Breast epithelium (tissue), 4 donors: ENCODE measurements around the gene PHAF1. TPM values are rescaled to one million over a fixed set of nuclear protein-coding genes. Genes with fewer than 3 reads are reported as not detected.
"Not testable (repeated sequence)": the region's sequence is repeated elsewhere in the genome, so short reads cannot be mapped to it uniquely, and the experiment has no call there.

Experiments used
- DNase-seq, 2 donors: peaks; one replicate each; pipeline ENCODE4 v3.0.0-alpha.2; 2019; ENCODE audit warnings: low spot score in 2 of 2
- H3K27ac ChIP-seq, 2 donors: fragments of 200-600 bp; sonication (generic) in 1 of 2; one replicate each; pipeline ENCODE4 v1.5.1; 2016 to 2019; ENCODE audit warnings: mild to moderate bottlenecking in 1 of 2
- H3K27me3 ChIP-seq, 2 donors: fragments of 200-600 bp; sonication (generic) in 1 of 2; one replicate each; pipeline versions ENCODE4 v1.5.1 to v1.6.0; 2017 to 2019; ENCODE audit warnings: control low read depth in 1 of 2, mild to moderate bottlenecking in 1 of 2
- H3K36me3 ChIP-seq: fragments of 200-600 bp; one replicate; pipeline ENCODE4 v1.5.1; 2019
- H3K4me1 ChIP-seq, 2 donors: fragments of 200-600 bp; sonication (generic); one replicate each; pipeline ENCODE4 v1.5.1; 2016 to 2019; ENCODE audit warnings: control low read depth in 1 of 2
- H3K4me3 ChIP-seq, 3 donors: fragments of 200-600 bp; sonication (generic); 1 replicate in 2 of 3; 2 replicates in 1 of 3; pipeline ENCODE4 v1.5.1; 2016 to 2019; ENCODE audit warnings: mild to moderate bottlenecking in 3 of 3, moderate library complexity in 2 of 3
- H3K9me3 ChIP-seq, 2 donors: fragments of 200-600 bp; sonication (generic) in 1 of 2; one replicate each; pipeline ENCODE4 v1.5.1; 2016 to 2019; ENCODE audit warnings: control low read depth in 1 of 2
- POLR2A ChIP-seq: fragments of 450-650 bp; IDR thresholded peaks from one replicate; pipeline ENCODE4 v1.6.1; 2016; ENCODE audit warnings: antibody characterized with exemption, mild to moderate bottlenecking, moderate library complexity
- POLR2AphosphoS5 ChIP-seq, 3 donors: sonication (generic); formaldehyde crosslinking; IDR thresholded peaks; one replicate each; pipeline ENCODE4 v1.6.1; 2017; ENCODE audit warnings: antibody characterized with exemption in 3 of 3
- intact Hi-C: fragments of 100-400 bp; cut with DNase I; formaldehyde crosslinking; loops from one replicate; pipeline ENCODE4 v1.15.1; 2023; ENCODE audit warnings: low total_unique reads
- total RNA-seq, 3 donors: library from RNA; depleted of rRNA; stranded (reverse); fragments of >200 nt; gene quantifications; one replicate each; pipeline ENCODE4 v1.1.0, GENCODE V29; 2016
- TF ChIP-seq, protein P1 (sequence below), 3 donors: fragments of 450-650 bp; IDR thresholded peaks; one replicate each; pipeline ENCODE4 v1.5.1; 2016 to 2017; ENCODE audit warnings: antibody characterized with exemption in 3 of 3, mild to moderate bottlenecking in 3 of 3, moderate library complexity in 3 of 3

PHAF1 gene
- total RNA-seq, 3 donors from 2014 or later = 17.8 to 31.8 (median 27.1) TPM

DNA sequence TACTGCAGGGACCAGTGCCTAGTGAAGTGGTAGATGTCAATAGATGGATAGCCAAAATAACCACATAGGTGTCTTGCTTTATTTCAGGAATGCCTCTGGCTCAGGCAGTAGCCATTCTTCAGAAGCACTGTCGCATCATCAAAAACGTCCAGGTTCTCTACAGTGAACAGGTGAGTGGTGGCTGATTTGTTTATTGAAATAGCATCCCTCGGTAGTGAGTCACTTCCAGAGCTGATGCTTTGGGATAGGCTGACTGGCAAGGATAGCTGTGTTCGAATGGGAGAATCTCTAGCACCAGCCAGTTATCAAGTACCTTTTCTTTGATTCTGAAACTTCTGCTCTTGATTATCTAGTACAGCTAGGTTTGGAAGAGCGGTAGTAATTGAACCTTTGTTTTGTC lies 10.3 kb downstream of the PHAF1 start:
- H3K36me3 ChIP-seq = no peaks in the 10 kb centered on the region
- H3K9me3 ChIP-seq = no peaks in the 10 kb centered on the region
- H3K27me3 ChIP-seq = no peaks in the 10 kb centered on the region
- no peak overlapping the region for H3K27ac ChIP-seq
- H3K4me1 ChIP-seq = no peaks in the 10 kb centered on the region
- no peak overlapping the region for H3K4me3 ChIP-seq
- intact Hi-C loops = no loop called here
- DNase-seq = no peak
- TF ChIP-seq POLR2AphosphoS5 (IDR thresholded peaks at IDR 0.05) (no peak), POLR2A (no peak)
- TF ChIP-seq, protein P1, sequence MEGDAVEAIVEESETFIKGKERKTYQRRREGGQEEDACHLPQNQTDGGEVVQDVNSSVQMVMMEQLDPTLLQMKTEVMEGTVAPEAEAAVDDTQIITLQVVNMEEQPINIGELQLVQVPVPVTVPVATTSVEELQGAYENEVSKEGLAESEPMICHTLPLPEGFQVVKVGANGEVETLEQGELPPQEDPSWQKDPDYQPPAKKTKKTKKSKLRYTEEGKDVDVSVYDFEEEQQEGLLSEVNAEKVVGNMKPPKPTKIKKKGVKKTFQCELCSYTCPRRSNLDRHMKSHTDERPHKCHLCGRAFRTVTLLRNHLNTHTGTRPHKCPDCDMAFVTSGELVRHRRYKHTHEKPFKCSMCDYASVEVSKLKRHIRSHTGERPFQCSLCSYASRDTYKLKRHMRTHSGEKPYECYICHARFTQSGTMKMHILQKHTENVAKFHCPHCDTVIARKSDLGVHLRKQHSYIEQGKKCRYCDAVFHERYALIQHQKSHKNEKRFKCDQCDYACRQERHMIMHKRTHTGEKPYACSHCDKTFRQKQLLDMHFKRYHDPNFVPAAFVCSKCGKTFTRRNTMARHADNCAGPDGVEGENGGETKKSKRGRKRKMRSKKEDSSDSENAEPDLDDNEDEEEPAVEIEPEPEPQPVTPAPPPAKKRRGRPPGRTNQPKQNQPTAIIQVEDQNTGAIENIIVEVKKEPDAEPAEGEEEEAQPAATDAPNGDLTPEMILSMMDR (IDR thresholded peaks at IDR 0.05) = no peak

GRCh38 chr16:67122799-67123198 lies 13.1 kb downstream of the PHAF1 start:
- DNase-seq, H3K27ac ChIP-seq, intact Hi-C loops, H3K9me3 ChIP-seq, H3K4me1 ChIP-seq, H3K27me3 ChIP-seq, H3K36me3 ChIP-seq, H3K4me3 ChIP-seq: not testable (repeated sequence)

DNA sequence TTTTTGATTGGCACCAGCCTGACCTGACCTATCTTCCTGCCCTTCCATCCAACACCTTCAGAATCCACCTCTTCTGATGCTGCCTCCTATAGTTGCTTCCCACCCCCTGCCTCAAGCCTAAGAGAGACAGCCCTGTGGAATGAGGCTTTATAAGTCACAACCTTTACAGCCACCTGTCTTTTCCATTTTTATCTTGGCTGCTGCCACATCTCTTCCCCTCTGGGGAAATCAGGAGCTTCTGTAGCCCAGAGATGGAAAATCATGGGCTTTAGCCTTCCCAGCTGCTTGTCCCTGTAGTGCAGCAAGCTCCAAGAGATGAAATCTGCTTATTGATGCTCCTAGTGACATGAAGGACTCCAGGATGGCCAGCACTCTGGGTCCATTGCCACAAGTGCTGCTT lies 18.7 kb downstream of the PHAF1 start:
- H3K36me3 ChIP-seq = no peaks in the 10 kb centered on the region
- intact Hi-C loops = no loop called here
- TF ChIP-seq, protein P1 (IDR thresholded peaks at IDR 0.05) = no peak
- no peak for TF ChIP-seq POLR2A
- no peak for TF ChIP-seq POLR2AphosphoS5 (IDR thresholded peaks at IDR 0.05)
- DNase-seq = no peak
- H3K27ac ChIP-seq = no peak overlapping the region
- no peaks in the 10 kb centered on the region for H3K9me3 ChIP-seq
- no peaks in the 10 kb centered on the region for H3K4me1 ChIP-seq
- H3K4me3 ChIP-seq = no peak overlapping the region
- H3K27me3 ChIP-seq = no peaks in the 10 kb centered on the region

GRCh38 chr16:67128887-67129286 lies 19.1 kb downstream of the PHAF1 start:
- Histone ChIP-seq H3K4me1 (no peaks in the 10 kb centered on the region), H3K27me3 (no peaks in the 10 kb centered on the region), H3K27ac (no peak overlapping the region), H3K4me3 (no peak overlapping the region), H3K9me3 (no peaks in the 10 kb centered on the region), H3K36me3 (no peaks in the 10 kb centered on the region)
- intact Hi-C loops = no loop called here
- TF ChIP-seq POLR2A (no peak), POLR2AphosphoS5 (IDR thresholded peaks at IDR 0.05) (no peak)
- TF ChIP-seq, protein P1 (IDR thresholded peaks at IDR 0.05) = no peak
- no peak for DNase-seq

- Histone ChIP-seq H3K4me3 (no peak overlapping the region), H3K27me3 (no peaks in the 10 kb centered on the region), H3K36me3 (no peaks in the 10 kb centered on the region), H3K4me1 (no peaks in the 10 kb centered on the region), H3K9me3 (no peaks in the 10 kb centered on the region), H3K27ac (no peak overlapping the region)
- no peak for DNase-seq
- intact Hi-C loops = no loop called here
- TF ChIP-seq POLR2AphosphoS5 (IDR thresholded peaks at IDR 0.05) (no peak), POLR2A (no peak)
- TF ChIP-seq, protein P1 (IDR thresholded peaks at IDR 0.05) = no peak
Observed at GRCh38 chr16:67129422-67129821, 19.7 kb downstream of the PHAF1 start.

GRCh38 chr16:67137605-67138004 lies 27.9 kb downstream of the PHAF1 start:
- Histone ChIP-seq H3K4me3 (no peak overlapping the region), H3K27me3 (no peaks in the 10 kb centered on the region), H3K4me1 (no peaks in the 10 kb centered on the region), H3K27ac (no peak overlapping the region), H3K36me3 (peaks cover 7% of the 10 kb centered on the region), H3K9me3 (no peaks in the 10 kb centered on the region)
- TF ChIP-seq, protein P1 (IDR thresholded peaks at IDR 0.05) = no peak
- TF ChIP-seq POLR2A (no peak), POLR2AphosphoS5 (IDR thresholded peaks at IDR 0.05) (no peak)
- no peak for DNase-seq
- intact Hi-C loops = no loop called here
